Fibroblast of lung (primary cell): ENCODE data around the gene NR3C2.

Experiments used
- EZH2 ChIP-seq: IDR thresholded peaks from 2 replicates; pipeline ENCODE4 v1.5.1; 2012; ENCODE audit warnings: low read length, control low read depth, mild to moderate bottlenecking; ENCODE audit errors: missing control alignments
- TF ChIP-seq, protein P1 (sequence below), 2 donors: IDR thresholded peaks in 1 of 2; conservative IDR thresholded peaks in 1 of 2; 1 replicate in 1 of 2; 2 replicates in 1 of 2; pipeline ENCODE4 v1.5.1; 2011 to 2012; ENCODE audit warnings: low read length in 2 of 2, control low read depth in 1 of 2, inconsistent platforms in 1 of 2, low read depth in 1 of 2, mild to moderate bottlenecking in 1 of 2

DNA sequence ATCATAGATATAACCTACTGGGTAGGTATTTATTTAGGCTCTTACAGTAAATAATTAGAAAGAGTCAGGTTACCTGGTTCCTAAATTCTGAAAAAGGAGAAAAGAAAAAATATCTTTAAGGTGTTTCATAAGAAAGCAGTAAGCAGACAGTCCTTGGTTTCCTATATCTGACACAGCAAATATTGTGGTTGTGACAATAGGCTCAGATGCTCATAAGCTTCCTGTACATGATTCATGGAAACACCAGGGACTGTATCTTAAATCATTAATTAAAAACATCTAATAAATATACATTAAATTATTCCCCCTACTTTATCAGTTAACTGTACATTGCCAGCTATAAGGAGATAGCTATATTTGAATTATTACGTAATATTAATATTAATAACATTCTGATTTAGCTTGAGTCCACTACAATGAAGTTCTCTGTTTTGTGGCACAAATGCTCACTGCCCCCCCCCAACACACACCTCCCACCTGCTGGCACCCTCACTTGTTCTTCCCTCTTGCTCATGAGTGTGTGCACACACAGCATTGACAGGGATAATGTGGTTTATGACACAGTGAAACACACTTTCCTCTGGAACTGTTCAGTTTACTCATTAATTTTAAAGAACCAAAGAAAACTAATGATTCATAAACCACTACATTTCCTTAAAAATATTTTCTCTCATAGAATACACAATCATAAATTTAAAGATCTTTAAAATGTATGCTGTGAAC, 187.4 kb downstream of the NR3C2 start:
- TF ChIP-seq, protein P1, sequence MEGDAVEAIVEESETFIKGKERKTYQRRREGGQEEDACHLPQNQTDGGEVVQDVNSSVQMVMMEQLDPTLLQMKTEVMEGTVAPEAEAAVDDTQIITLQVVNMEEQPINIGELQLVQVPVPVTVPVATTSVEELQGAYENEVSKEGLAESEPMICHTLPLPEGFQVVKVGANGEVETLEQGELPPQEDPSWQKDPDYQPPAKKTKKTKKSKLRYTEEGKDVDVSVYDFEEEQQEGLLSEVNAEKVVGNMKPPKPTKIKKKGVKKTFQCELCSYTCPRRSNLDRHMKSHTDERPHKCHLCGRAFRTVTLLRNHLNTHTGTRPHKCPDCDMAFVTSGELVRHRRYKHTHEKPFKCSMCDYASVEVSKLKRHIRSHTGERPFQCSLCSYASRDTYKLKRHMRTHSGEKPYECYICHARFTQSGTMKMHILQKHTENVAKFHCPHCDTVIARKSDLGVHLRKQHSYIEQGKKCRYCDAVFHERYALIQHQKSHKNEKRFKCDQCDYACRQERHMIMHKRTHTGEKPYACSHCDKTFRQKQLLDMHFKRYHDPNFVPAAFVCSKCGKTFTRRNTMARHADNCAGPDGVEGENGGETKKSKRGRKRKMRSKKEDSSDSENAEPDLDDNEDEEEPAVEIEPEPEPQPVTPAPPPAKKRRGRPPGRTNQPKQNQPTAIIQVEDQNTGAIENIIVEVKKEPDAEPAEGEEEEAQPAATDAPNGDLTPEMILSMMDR (conservative IDR thresholded peaks at IDR 0.05 in 1 of 2, IDR thresholded peaks at IDR 0.05 in 1 of 2; ENCODE audit: low read depth in 1 of 2, low read length in 2 of 2) = no peak
- TF ChIP-seq EZH2 = no peak
